ENCODE results near the gene CDIPT.
"Not testable (repeated sequence)": the region's sequence is repeated elsewhere in the genome, so short reads cannot be mapped to it uniquely, and the experiment has no call there.

CDIPT gene

GRCh38 chr16:29896841-29897240, 33.8 kb upstream of the CDIPT start:
- DNase-seq, result no peak

- no peak for DNase-seq
Measured at GRCh38 chr16:29894352-29894751, 31.3 kb upstream of the CDIPT start.

- DNase-seq, result no peak
Measured at GRCh38 chr16:29893553-29893952, 30.5 kb upstream of the CDIPT start.

- DNase-seq, result no peak
Measured at GRCh38 chr16:29892458-29892813, 29.4 kb upstream of the CDIPT start.

GRCh38 chr16:29891525-29892457, 28.8 kb upstream of the CDIPT start:
- peak; percentile 17 for DNase-seq

GRCh38 chr16:29889372-29889771, 26.3 kb upstream of the CDIPT start:
- not testable (repeated sequence) for DNase-seq

GRCh38 chr16:29883987-29884386, 21.0 kb upstream of the CDIPT start:
- DNase-seq, result no peak

- DNase-seq, result no peak
Measured at GRCh38 chr16:29881050-29881449, 18.0 kb upstream of the CDIPT start.

- DNase-seq, result no peak
Measured at GRCh38 chr16:29878172-29878571, 15.1 kb upstream of the CDIPT start.

GRCh38 chr16:29877266-29877961, 14.4 kb upstream of the CDIPT start:
- DNase-seq, result no peak

- no peak for DNase-seq
Measured at GRCh38 chr16:29876594-29877249, 13.7 kb upstream of the CDIPT start.

- no peak for DNase-seq
Measured at GRCh38 chr16:29876217-29876593, 13.2 kb upstream of the CDIPT start.

- DNase-seq, result no peak
Measured at GRCh38 chr16:29875206-29875605, 12.2 kb upstream of the CDIPT start.

GRCh38 chr16:29873319-29873718, 10.3 kb upstream of the CDIPT start:
- DNase-seq, result no peak

- no peak for DNase-seq
Measured at GRCh38 chr16:29871822-29872546, 9.0 kb upstream of the CDIPT start.

GRCh38 chr16:29869067-29869466, 6.0 kb upstream of the CDIPT start:
- not testable (repeated sequence) for DNase-seq

- no peak for DNase-seq
Measured at GRCh38 chr16:29868396-29869009, 5.5 kb upstream of the CDIPT start.

GRCh38 chr16:29864205-29864604, 1.2 kb upstream of the CDIPT start:
- no peak for DNase-seq

GRCh38 chr16:29863669-29863984, 601 bp upstream of the CDIPT start:
- DNase-seq, result no peak

GRCh38 chr16:29862383-29862883, 593 bp downstream of the CDIPT start:
- no peak for DNase-seq

GRCh38 chr16:29860218-29860617, 2.8 kb downstream of the CDIPT start:
- DNase-seq, result no peak

GRCh38 chr16:29858974-29859373, 4.1 kb downstream of the CDIPT start:
- DNase-seq, result no peak

All from NCI-H1436 (cell line).